HepG2 (cell line): ENCODE measurements around the gene FOXA3. TPM values are rescaled to one million over a fixed set of nuclear protein-coding genes. Genes with fewer than 3 reads are reported as not detected.
A peak's percentile ranks its signal among the peaks of the same experiment; 100 is the strongest.

ENCODE experiments used
- ELF4 ChIP-seq: sonication (generic); formaldehyde crosslinking; IDR thresholded peaks from 2 replicates; pipeline ENCODE4 v1.5.0; 2020; ENCODE audit warnings: missing genetic modification reagents, mild to moderate bottlenecking, moderate library complexity, borderline replicate concordance
- GABPA ChIP-seq, 2 experiments: IDR thresholded peaks; 2 replicates each; pipeline ENCODE4 v1.6.1; 2011 to 2016; ENCODE audit warnings: low read depth in 2 of 2, low read length in 1 of 2, missing biosample characterization in 1 of 2, missing genetic modification characterization in 1 of 2
- HCFC1 ChIP-seq: fragments of 150-350 bp; IDR thresholded peaks from 2 replicates; pipeline ENCODE4 v1.6.1; 2014; ENCODE audit warnings: low read depth, low read length
- HOXA9 ChIP-seq: sonication (generic); formaldehyde crosslinking; IDR thresholded peaks from 2 replicates; pipeline ENCODE4 v1.8.1; 2022; ENCODE audit warnings: missing genetic modification reagents, mild to moderate bottlenecking, moderate library complexity, borderline replicate concordance
- MAF1 ChIP-seq: sonication (generic); formaldehyde crosslinking; IDR thresholded peaks from 2 replicates; pipeline ENCODE4 v1.5.0; 2020; ENCODE audit warnings: missing genetic modification reagents, borderline replicate concordance
- MLLT10 ChIP-seq: sonication (generic); formaldehyde crosslinking; IDR thresholded peaks from 2 replicates; pipeline ENCODE4 v1.4.0; 2020; ENCODE audit warnings: missing genetic modification reagents
- PHF5A ChIP-seq: IDR thresholded peaks from one replicate; pipeline ENCODE4 v1.6.1; 2018; ENCODE audit warnings: low read depth, missing genetic modification reagents; ENCODE audit not compliant: unreplicated experiment
- POLR2A ChIP-seq, 2 experiments: IDR thresholded peaks; 2 replicates each; pipeline ENCODE4 v1.6.1; 2011; ENCODE audit warnings: low read depth in 2 of 2, low read length in 2 of 2, mild to moderate bottlenecking in 1 of 2, moderate library complexity in 1 of 2; ENCODE audit not compliant: insufficient read depth in 1 of 2
- SMARCE1 ChIP-seq: fragments of 450-650 bp; IDR thresholded peaks from 2 replicates; pipeline ENCODE4 v1.6.1; 2017; ENCODE audit warnings: borderline replicate concordance
- ZFY ChIP-seq: sonication (generic); formaldehyde crosslinking; IDR thresholded peaks from 2 replicates; pipeline ENCODE4 v1.4.0; 2020; ENCODE audit warnings: missing genetic modification reagents
- ZNF124 ChIP-seq: sonication (generic); formaldehyde crosslinking; IDR thresholded peaks from 2 replicates; pipeline ENCODE4 v1.4.0; 2020; ENCODE audit warnings: missing genetic modification reagents
- ZNF441 ChIP-seq: sonication (generic); formaldehyde crosslinking; IDR thresholded peaks from 2 replicates; pipeline ENCODE4 v1.7.0; 2021; ENCODE audit warnings: missing genetic modification reagents, borderline replicate concordance
- ZNF510 ChIP-seq: sonication (generic); formaldehyde crosslinking; IDR thresholded peaks from 2 replicates; pipeline ENCODE4 v1.4.0; 2020; ENCODE audit warnings: low read depth, mild to moderate bottlenecking, missing genetic modification reagents
- ZNF790 ChIP-seq: sonication (generic); formaldehyde crosslinking; IDR thresholded peaks from 2 replicates; pipeline ENCODE4 v1.8.0; 2022; ENCODE audit warnings: missing genetic modification reagents, mild to moderate bottlenecking, borderline replicate concordance
- ZSCAN25 ChIP-seq: sonication (generic); formaldehyde crosslinking; IDR thresholded peaks from 2 replicates; pipeline ENCODE4 v1.8.0; 2022; ENCODE audit warnings: mild to moderate bottlenecking, missing genetic modification reagents
- polyA plus RNA-seq, 8 experiments: library from polyadenylated mRNA; depleted of rRNA in 3 of 8; stranded (reverse) in 7 of 8; unstranded in 1 of 8; fragments of >200 nt; fragmentation: Illumina TruSeq in 4 of 8; extraction: Trizol in 4 of 8; gene quantifications; 2 replicates each; pipeline versions ENCODE4 v1.2.1 to v1.2.3, GENCODE V29; 2011 to 2016; ENCODE audit warnings: low read depth in 4 of 8, missing spikeins in 1 of 8, mixed read lengths in 1 of 8; ENCODE audit not compliant: insufficient read depth in 1 of 8
- total RNA-seq, 5 experiments: library from RNA; depleted of rRNA; stranded (reverse); fragments of >200 nt; fragmentation: Illumina TruSeq; extraction: Trizol; gene quantifications; 2 replicates each; pipeline ENCODE4 v1.2.3, GENCODE V29; 2016; ENCODE audit warnings: low read depth in 1 of 5
- TF ChIP-seq, protein P1 (sequence below): sonication (generic); formaldehyde crosslinking; IDR thresholded peaks from 2 replicates; pipeline ENCODE4 v1.4.0; 2020; ENCODE audit warnings: low read depth, missing genetic modification reagents
- TF ChIP-seq, protein P2 (sequence below): sonication (generic); formaldehyde crosslinking; IDR thresholded peaks from 2 replicates; pipeline ENCODE4 v1.4.0; 2020; ENCODE audit warnings: missing genetic modification reagents
- TF ChIP-seq, protein P3 (sequence below): sonication (generic); formaldehyde crosslinking; IDR thresholded peaks from 2 replicates; pipeline ENCODE4 v1.8.1; 2023; ENCODE audit warnings: mild to moderate bottlenecking, moderate library complexity, missing genetic modification reagents
- TF ChIP-seq, protein P4 (sequence below): sonication (generic); formaldehyde crosslinking; IDR thresholded peaks from 2 replicates; pipeline ENCODE4 v1.8.1; 2022; ENCODE audit warnings: low read depth, mild to moderate bottlenecking, missing genetic modification reagents

FOXA3 gene
- total and polyA plus RNA-seq, 2 of the 13 experiments (the other 11 are each of a cell fraction or from before 2014, with no cell fraction given), result 29.8 to 47.6 TPM

DNA sequence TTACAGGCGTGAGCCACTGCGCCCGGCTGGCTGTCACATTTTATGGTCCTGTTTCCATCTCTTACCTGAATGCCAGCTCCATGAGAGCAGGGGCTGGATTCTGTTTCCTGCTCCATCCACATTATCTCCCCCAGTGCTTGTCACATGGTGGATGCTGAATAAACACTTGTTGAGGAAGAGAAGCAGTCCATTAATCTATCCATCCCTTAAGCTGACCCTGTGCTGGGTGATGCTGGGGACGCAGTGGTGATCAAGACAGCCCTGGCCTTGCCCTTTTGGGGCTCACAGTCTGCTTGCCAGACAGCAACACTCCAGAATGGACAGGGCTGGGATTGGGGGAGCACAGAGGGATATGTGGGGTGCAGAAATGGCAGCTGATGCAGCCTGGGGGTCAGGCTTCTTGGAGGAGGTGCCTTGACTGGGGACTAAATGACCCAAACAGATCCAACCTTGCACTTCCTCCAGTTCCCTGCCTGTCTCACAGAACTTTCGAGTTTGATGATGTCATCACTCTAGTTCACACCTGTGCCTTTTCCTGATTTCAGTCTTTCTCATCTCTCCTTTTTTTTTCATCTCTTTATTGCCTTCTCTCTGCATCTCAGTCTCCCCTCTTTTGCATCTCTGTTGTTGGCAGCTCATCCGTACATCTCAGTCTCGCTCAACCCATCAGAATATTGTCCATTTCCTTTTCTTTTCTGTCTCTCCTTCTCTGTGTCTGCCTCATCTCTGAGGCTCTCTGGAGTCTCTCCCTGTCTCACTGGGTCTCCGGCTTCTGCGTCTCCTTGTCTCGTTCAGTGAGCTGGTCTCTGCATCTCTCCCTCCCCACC lies 17.2 kb downstream of the FOXA3 start (continued):
- TF ChIP-seq MAF1 (CRISPR knock-in tag) (no peak), ZNF510 (CRISPR knock-in tag) (0 out of 2 replicates have a peak, but pooled peaks have one; percentile 8), PHF5A (CRISPR knock-in tag) (no peak), SMARCE1 (no peak), ZFY (no peak), POLR2A (IDR thresholded peaks at IDR 0.05; ENCODE audit: insufficient read depth in 1 of 2, low read depth in 2 of 2, low read length in 2 of 2) (0 out of 4 replicates have a peak, but pooled peaks of 1 of the 2 experiments have one; percentile 17), ELF4 (no peak), HOXA9 (CRISPR knock-in tag) (0 out of 2 replicates have a peak, but pooled peaks have one; percentile 12), ZNF441 (CRISPR knock-in tag) (0 out of 2 replicates have a peak, but pooled peaks have one; percentile 24), GABPA (IDR thresholded peaks at IDR 0.05; ENCODE audit: low read depth, low read length) (no peak), GABPA (CRISPR knock-in tag; IDR thresholded peaks at IDR 0.05; ENCODE audit: low read depth) (no peak), ZNF790 (CRISPR knock-in tag) (no peak), MLLT10 (CRISPR knock-in tag) (no peak), ZNF124 (no peak), ZSCAN25 (CRISPR knock-in tag) (no peak), HCFC1 (no peak)
- TF ChIP-seq, protein P1, sequence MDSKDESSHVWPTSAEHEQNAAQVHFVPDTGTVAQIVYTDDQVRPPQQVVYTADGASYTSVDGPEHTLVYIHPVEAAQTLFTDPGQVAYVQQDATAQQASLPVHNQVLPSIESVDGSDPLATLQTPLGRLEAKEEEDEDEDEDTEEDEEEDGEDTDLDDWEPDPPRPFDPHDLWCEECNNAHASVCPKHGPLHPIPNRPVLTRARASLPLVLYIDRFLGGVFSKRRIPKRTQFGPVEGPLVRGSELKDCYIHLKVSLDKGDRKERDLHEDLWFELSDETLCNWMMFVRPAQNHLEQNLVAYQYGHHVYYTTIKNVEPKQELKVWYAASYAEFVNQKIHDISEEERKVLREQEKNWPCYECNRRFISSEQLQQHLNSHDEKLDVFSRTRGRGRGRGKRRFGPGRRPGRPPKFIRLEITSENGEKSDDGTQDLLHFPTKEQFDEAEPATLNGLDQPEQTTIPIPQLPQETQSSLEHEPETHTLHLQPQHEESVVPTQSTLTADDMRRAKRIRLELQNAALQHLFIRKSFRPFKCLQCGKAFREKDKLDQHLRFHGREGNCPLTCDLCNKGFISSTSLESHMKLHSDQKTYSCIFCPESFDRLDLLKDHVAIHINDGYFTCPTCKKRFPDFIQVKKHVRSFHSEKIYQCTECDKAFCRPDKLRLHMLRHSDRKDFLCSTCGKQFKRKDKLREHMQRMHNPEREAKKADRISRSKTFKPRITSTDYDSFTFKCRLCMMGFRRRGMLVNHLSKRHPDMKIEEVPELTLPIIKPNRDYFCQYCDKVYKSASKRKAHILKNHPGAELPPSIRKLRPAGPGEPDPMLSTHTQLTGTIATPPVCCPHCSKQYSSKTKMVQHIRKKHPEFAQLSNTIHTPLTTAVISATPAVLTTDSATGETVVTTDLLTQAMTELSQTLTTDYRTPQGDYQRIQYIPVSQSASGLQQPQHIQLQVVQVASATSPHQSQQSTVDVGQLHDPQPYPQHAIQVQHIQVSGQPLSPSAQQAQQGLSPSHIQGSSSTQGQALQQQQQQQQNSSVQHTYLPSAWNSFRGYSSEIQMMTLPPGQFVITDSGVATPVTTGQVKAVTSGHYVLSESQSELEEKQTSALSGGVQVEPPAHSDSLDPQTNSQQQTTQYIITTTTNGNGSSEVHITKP (CRISPR knock-in tag), result peak; percentile 74
- TF ChIP-seq, protein P2, sequence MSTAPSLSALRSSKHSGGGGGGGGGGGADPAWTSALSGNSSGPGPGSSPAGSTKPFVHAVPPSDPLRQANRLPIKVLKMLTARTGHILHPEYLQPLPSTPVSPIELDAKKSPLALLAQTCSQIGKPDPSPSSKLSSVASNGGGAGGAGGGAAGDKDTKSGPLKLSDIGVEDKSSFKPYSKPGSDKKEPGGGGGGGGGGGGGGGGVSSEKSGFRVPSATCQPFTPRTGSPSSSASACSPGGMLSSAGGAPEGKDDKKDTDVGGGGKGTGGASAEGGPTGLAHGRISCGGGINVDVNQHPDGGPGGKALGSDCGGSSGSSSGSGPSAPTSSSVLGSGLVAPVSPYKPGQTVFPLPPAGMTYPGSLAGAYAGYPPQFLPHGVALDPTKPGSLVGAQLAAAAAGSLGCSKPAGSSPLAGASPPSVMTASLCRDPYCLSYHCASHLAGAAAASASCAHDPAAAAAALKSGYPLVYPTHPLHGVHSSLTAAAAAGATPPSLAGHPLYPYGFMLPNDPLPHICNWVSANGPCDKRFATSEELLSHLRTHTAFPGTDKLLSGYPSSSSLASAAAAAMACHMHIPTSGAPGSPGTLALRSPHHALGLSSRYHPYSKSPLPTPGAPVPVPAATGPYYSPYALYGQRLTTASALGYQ, result no peak
- TF ChIP-seq, protein P3, sequence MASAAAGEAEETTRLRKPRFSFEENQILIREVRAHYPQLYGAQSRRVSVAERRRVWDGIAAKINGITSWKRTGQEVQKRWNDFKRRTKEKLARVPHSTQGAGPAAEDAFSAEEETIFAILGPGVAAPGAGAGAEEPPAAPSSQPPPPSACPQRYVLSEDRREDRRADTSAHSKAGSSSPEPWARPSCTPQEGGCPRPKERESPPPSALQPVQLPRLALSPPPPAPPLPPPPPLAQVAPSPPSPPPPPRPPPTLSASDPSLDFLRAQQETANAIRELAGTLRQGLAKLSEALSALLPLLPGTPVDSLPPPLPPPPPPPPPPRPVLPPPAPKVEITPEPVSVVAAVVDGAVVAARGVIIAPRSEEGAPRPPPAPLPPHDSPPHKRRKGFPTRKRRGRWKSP (CRISPR knock-in tag), result 0 out of 2 replicates have a peak, but pooled peaks have one; percentile 20
- TF ChIP-seq, protein P4, sequence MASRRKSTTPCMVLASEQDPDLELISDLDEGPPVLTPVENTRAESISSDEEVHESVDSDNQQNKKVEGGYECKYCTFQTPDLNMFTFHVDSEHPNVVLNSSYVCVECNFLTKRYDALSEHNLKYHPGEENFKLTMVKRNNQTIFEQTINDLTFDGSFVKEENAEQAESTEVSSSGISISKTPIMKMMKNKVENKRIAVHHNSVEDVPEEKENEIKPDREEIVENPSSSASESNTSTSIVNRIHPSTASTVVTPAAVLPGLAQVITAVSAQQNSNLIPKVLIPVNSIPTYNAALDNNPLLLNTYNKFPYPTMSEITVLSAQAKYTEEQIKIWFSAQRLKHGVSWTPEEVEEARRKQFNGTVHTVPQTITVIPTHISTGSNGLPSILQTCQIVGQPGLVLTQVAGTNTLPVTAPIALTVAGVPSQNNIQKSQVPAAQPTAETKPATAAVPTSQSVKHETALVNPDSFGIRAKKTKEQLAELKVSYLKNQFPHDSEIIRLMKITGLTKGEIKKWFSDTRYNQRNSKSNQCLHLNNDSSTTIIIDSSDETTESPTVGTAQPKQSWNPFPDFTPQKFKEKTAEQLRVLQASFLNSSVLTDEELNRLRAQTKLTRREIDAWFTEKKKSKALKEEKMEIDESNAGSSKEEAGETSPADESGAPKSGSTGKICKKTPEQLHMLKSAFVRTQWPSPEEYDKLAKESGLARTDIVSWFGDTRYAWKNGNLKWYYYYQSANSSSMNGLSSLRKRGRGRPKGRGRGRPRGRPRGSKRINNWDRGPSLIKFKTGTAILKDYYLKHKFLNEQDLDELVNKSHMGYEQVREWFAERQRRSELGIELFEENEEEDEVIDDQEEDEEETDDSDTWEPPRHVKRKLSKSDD (CRISPR knock-in tag), result no peak
